Measurements from ENCODE around the gene RHOT1.
"Not testable (repeated sequence)": the region's sequence is repeated elsewhere in the genome, so short reads cannot be mapped to it uniquely, and the experiment has no call there.

RHOT1 gene

DNA sequence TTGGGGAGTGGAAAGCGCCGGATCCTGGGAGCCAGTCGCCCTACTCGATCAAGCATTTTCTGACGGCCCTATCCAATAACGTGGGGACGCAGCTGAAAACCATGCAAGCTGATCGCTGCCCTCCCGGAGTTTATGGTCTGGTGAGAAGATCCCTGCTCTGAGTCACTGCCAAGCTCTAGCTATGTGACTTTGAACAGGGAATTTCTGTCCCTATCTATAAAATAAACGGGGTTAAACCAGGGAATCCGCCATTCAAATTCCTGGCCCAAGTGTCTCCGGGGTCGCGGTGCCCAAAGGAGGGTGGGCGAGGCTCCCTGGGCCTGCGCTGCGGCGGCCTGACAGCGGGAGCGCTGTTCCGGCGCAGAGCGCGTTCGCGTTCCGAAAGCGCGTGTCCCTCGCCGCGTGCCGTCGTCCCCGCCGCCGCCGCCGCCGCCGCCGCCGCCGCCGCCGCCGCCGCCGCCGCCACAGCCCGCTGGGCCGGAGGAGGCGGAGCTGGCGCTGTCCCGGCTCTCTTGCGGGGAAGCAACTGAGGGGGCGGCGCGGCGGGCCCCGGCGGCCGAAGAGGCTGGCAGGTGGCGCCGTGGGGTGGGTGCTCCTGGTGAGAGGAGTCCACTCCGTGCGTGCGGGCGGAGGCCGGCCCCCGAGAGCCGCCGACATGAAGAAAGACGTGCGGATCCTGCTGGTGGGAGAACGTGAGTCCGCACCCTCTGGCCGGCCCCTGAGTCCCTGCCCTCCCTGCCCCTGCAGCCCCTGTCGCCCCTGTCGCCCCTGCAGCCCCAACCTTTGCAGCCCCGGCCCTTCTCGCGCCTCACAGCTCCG, at the start of gene RHOT1:
Gene RHOT1 (plus strand): TSS at position 465 of the 819 bp plus-strand sequence. CDS start 191 bp downstream, at position 656.
- peak; percentile 65 to 68 for DNase-seq (ENCODE audit: low read depth in 2 of 2)

DNA sequence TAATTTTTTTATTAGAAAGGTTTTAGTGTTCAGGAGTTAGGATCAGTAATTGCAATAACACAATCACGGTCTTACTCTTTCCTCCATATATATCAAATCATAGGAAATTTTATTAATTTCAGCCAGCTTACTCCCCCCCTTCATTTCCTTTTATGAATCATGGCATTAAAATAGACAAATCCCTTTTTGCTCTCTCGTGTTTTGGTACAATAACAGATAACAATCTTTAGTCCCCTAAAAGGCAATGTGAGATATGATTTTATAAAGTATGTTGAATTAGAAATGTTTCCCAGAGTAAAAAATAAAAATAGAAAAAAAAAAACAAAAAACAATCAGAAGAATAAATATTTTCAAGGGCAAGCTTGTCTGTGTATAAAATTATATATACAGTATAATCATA, 42.6 kb upstream of the RHOT1 start:
- no peak for DNase-seq (ENCODE audit: low read depth in 2 of 2)

DNA sequence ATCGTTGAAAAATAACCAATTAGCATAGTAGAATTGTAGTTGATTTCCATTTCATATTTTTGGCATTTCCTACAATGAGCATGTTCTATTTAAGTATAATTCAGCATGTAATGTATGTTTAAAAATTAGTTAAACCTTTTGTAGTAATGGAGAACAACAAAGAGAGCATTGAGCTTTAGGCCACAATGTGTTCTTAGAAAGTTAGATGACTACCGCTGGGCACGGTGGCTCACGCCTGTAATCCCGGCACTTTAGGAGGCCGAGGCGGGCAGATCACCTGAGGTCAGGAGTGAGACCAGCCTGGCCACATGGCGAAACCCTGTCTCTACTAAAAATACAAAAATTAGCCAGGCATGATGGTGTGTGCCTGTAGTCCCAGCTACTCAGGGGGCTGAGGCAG, 42.0 kb upstream of the RHOT1 start:
- not testable (repeated sequence) for DNase-seq (ENCODE audit: low read depth in 2 of 2)

DNA sequence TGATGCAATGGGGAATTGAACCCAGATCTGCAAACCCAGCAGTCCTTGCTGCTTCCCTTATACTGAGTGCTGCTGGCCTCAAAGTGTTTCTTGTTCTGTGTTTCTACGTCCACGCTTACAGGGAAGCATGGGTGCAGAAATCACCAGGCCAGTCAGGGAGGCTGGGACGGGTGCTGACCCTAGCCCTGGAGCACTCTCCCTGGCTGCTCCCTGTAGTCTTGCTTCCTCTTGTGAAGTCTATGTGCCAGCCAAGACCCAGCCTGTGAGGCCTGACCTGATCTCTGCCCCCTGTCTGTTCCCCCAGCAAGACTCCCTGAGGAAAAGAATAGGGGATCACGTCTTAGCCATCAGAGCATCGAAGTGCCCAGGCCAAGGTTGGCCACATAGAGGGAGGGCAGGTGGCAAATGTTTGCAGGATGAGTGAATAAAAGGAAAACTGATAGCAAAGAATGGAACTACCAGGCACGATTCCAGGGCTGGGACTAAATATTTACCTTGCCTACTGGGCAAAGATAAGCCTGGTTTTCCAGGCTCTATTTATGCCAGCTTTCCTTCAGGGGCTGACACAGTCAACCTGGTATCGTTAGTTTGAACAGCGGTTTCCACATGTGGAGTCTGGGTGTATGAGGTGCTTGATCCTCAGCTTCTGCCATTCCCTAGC, 41.2 kb upstream of the RHOT1 start:
- no peak for DNase-seq (ENCODE audit: low read depth in 2 of 2)

DNA sequence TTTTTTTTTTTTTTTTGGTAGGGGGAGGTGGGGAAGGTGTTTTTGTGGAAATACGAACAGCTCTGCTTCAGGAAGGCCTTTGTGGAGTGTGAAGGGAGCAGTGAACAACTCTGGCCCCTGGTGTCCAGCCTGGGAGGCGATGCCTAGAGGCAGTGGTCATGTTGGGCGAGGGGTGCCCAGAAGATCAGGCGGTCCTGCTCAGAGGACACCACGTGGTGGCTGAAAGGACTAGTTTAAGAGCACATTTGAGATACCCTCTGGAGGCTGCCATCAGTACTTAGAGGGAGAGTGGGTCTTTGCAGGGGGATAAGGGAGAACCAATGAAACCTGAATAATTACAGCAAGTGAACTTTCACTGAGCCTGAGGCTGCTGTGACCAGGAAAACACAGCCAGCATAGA, 40.1 kb upstream of the RHOT1 start:
- no peak for DNase-seq (ENCODE audit: low read depth in 2 of 2)

DNA sequence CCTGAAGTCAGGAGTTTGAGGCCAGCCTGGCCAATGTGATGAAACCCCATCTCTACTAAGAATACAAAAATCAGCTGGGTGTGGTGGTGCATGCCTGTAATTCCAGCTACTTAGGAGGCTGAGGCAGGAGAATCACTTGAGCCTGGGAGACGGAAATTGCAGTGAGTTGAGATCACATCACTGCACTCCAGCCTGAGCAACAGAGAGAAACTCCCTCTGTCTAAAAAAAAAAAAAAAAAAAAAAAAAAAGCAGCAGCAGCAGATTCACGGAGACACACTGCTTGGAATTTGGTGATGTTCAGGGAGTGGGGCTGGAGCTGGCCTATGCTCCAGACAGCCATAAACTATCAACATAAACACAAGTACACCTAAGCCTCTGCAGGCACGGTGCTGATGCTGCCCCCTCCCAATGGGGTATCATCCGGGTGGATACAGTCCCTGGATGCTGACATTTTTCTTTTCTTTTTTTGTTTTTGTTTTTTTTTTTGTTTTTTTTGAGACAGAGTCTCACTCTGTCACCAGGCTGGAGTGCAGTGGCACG, 39.6 kb upstream of the RHOT1 start:
- DNase-seq (ENCODE audit: low read depth in 2 of 2): no peak

DNA sequence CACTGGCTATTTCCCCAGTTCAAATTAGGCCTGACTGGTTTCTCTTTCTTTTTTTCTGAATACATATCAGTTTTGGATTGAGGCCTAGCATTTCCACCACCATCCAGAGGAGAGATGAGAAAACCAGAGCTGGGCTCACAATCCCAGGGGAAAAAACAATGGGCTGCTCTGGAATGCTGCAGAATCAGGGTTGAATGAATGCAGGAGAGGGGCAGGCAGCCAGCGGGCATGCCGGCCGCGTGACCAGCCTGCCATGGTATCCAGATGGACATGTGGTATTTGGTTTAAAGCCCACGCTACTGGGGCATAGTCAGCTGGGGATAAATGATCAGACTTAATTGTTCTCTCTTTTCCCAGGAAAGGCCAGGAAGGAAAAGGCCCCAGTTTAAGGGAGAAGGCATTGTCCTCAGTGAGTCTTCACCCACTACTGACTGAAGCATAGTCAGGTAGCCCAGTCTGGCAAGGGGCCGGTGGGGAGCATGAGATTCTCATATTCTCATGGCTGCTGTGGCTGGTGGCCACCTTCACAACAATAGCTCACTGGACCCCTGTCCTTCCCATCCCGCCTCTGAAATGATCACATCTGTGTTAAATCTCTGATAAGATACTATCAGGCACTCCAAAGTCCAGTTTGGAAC, 38.7 kb upstream of the RHOT1 start:
- DNase-seq (ENCODE audit: low read depth in 2 of 2): no peak

DNA sequence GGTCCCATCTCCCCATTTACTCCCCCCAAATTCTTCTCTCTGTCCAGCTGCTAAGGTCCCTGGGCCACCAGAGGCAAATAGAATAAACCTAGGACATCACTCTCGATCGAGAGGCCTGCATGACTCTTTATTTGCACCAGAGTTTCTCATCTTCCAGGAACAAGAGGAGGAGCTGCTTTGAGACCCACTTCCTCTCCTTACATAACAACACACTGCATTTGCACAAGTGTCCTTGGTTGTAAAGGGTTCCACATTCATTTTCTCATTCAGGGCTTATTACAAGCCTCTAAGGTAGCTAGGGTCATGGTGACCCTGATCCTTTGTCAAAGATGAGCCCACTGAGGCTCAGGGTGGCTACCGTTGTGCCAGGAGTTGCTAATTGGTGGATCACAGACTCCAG, 38.1 kb upstream of the RHOT1 start:
- no peak for DNase-seq (ENCODE audit: low read depth in 2 of 2)

DNA sequence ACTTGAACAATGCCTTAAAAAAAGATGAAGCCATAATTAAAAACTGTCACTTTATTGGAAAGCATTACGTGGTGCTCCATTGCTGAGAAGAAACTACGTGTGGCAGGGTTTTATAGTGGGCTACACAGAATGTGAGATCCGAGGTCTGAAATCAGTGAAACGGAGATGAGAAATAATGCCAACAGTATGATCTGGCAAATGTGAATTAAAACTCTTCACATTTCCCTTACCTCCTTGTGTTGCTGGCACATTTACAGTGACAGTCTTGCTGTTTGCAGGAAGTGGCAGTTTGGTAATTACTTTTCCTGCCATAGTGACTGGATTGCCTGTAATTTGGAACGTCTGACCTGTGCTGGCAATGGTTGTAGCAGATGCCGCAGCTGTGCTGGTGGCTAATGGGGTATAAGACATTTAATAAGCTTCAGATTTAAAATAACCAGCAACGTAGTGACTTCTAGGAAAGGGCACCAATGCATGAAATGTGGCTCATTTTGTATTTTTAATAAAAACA, 35.8 kb upstream of the RHOT1 start:
- DNase-seq (ENCODE audit: low read depth in 2 of 2): not testable (repeated sequence)

DNA sequence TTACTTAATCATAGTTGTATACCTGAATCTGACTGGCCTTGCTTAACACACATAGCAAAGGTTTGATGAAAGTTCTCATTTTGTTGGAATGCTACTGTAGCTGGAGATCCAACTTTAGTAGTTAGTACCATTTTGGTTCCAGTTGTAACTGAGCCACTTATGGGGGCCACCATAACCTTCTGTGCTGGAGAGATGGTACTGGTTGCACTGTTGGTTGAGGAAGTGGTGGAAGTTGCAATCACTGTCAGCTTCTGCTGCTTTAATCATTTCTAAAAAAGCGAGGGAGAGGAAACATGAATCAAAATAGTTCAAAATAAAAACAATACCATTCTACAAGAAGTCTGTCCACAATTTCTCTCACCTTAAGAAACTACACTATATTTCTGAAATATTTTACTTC, 35.1 kb upstream of the RHOT1 start:
- DNase-seq (ENCODE audit: low read depth in 2 of 2): not testable (repeated sequence)

DNA sequence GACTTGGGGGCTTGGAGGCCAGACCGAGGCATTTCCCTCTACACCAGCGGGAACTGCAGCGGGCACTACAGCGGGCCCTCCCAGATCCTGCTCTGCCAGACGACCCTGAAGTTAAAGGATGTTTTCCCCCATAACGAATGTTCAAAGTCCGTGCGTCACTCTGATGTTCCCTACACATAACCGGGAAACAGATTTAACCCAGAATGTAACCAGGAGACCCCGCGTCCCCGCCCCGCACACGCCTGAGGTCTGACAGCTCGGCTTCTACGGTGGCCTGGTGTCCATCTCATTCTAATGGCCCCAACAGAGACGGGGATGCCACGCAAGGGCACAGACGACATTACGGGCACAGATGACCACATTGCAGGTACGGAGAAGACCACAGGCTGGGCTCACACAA, 31.7 kb upstream of the RHOT1 start:
- no peak for DNase-seq (ENCODE audit: low read depth in 2 of 2)

DNA sequence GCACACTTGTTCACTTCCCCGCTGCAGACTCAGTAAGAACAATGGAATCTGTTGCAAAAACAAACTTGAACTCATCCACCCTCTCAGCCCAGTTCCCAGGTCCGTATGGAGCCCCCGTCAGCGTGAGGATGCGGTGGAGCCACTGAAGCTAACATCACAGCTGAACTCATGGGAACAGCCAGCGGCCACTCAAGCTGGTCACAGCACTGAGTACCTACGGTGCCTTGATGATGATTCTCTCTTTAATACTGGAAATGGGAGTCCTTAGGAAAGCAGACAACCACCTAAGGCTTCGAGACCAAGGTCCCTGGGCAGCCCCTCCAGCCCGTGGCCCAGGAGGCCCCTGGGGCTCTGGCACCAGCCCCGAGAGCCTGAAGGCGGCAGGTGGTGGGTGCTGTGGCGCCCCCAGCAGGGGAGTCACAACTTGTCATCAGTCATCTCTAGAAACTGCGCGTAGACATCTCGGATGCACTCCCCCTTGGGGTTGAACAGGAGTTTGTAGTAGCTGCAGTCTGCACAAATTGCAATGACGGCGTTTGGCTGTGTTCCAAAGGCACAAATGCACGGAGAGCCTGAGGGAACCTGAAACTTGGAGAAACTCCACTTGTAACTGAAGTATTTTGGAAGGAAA, 31.0 kb upstream of the RHOT1 start:
- no peak for DNase-seq (ENCODE audit: low read depth in 2 of 2)

DNA sequence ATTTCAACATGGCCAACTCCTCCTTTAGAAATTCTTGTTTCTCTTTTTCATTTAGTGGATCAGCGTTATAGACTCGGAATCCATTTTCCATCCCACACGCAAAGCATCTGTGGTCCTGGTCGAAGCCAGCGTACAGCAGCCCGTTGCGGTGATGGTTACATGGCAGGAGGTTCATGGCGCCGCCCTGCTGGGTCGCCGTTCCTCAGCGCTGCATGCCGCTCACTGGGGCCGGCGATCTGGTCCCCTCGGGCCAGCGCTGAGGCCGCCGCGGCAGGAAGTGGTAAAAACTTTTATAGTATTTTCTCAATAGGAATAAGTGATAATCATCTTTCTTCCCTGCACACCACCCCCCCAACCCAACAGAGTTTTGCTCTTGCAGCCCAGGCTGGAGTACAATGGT, 29.9 kb upstream of the RHOT1 start:
- DNase-seq (ENCODE audit: low read depth in 2 of 2): no peak

DNA sequence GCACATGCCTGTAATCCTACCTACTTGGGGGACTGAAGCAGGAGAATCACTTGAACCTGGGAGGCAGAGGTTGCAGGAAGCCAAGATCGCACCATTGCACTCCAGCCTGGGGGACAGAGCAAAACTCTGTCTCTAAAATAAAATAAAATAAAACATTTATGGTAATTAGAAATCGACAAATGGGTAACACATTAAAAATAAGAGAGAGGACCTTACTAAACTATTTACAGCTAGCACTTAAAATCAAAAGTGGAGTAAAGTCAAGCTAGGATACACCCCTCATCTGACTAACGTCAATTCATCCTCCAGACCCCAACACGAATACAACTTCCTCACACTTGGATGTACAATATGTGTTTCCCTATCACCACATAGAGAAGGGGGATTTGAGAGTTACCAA, 27.8 kb upstream of the RHOT1 start:
- DNase-seq (ENCODE audit: low read depth in 2 of 2): no peak

DNA sequence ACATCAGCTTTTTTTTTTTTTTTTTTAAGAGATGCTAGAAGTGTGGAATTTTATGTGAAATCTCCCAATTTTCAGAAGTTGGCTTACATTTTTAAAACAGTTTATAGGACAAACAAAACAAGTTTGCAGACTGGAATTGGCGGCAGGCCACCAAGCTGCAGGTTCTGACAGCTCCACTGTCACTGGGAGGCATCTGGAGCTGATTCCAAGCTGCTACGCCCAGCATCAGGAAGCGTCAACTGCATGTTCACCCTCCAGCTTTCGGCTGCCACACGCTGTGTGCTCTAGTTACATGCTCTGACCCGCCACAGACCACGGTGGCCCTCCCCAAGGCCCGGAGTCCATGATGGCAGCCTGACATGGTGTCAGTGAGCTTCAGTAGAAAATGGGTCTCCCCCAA, 26.8 kb upstream of the RHOT1 start:
- DNase-seq (ENCODE audit: low read depth in 2 of 2): not testable (repeated sequence)

DNA sequence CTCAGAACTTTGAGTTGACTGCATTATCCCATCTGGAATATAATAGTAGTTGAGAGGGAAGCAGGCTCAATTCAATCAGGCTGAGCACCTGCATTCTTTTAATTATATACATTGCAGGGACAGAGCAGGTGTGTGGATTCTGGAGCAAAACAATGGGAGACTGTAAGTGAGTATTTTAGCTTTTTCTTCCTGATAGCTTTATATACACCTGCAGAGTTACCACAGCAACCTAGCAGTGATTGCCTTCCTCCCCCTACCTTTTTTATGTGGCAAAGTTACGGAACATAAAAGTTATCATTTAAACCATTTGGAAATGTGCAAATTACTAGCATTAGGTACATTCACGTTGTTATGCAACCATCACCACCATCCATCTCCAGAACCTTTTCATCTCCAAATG, 25.4 kb upstream of the RHOT1 start:
- no peak for DNase-seq (ENCODE audit: low read depth in 2 of 2)

DNA sequence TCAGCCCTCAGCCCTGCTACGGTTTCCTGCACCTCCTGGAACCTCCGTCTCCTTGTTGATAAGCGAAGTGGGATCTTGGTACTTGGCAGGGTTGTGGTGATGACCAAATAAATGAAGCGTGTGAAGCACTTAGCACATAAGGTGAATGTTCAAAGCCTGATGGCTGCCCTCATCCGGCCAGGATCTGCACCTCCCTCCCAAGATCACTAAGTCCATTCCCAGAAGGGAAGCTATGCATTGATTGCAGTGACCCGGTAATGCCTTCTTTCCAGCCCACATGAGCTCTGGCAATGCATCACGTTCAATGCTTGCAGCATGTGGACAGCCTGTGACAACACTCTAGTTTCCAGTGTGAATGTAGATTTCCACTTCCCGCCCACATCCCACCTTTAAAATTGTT, 24.9 kb upstream of the RHOT1 start:
- no peak for DNase-seq (ENCODE audit: low read depth in 2 of 2)

DNA sequence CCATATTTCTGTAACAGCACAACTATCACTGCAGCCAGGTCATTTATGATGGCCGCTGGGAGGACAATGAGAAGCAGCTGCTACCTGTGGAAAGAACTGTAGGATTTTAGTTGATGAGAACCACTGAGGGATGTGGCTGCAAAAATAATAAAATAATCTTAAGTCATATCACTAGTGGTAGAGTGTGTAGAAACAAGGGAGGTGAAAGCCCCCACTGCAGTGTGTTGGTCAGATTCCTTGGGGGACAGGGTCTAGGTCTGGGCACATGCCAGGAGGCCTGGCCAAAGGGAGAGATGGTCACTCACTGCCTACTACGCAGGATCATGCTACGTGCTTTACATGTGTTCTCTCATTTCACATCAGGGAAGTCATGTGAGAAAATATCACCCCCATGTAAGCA, 24.2 kb upstream of the RHOT1 start:
- not testable (repeated sequence) for DNase-seq (ENCODE audit: low read depth in 2 of 2)

DNA sequence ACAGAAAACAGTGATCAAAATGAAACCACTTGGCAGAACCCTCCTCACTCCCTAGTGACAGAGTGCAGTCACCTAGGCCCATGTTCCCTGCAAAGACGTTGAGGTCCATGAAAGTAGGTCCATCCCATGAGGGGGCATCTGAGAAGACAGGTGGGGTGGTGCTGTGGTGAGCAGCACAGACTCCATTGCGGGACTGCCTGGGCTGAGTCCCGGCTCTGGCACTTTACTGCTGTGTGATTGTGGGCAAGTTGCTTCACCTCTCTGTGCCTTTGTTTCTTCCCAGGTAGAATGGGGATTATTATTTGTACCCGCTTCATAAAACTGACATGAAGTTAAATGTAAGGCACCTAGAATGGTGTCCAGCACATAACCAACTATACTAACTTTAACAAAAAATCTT, 23.5 kb upstream of the RHOT1 start:
- no peak for DNase-seq (ENCODE audit: low read depth in 2 of 2)

DNA sequence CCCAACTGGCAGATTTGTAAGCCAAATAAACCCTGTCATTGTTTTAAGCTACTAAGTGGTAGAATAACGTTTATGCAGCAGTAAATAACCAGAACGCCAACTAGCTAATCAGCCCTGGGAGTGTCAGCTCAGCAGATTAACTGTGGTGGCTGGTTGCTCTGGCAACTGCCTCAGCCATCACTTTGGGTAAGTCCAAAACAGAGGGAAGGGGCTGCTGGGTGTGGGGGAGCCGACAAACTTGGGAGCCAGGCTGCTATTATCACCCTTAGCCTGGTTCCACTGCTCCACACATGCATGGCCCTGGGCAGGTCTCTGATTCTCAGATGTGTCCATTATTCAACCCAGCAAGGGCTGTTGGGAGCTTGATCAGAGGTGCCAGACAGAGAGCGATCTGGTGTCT, 22.2 kb upstream of the RHOT1 start:
- DNase-seq (ENCODE audit: low read depth in 2 of 2): no peak

DNA sequence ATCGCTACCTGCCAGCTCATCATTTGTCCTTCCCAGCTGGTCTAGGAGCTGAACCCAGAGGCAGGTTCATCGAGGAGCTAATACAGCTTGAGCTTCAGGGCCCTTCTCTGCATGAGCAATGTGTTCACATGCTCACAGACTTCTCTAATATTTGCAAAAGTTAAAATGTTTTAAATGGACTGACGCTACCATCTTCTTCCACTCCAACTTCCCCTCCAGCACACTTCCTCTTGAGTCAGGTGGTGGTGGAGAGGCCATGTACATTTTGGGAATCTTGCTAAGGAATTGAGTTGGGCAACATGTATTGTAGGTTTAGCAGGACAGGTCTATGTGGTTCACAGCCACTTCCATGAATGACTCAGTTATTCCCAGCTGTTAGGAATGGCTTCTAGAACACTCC, 21.6 kb upstream of the RHOT1 start:
- no peak for DNase-seq (ENCODE audit: low read depth in 2 of 2)

DNA sequence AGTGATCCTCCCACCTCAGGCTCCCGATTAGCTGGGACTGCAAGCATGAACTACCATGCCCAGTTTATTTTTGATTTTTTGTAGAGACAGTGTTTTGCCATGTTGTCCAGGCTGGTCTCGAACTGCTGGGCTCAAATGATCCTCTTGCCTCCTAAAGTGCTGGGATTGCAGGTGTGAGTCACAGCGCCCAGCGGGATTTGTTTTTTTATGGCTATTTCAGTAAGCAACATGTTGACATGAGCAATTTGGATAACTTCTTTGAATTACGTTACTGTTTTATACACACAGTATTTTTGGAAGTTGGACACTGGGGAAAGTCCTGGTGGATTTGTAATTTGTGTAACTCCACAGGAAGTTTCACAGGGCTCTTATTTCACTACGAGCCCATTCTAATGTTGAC, 18.5 kb upstream of the RHOT1 start:
- DNase-seq (ENCODE audit: low read depth in 2 of 2): no peak

Measured in stimulated activated CD4-positive, alpha-beta T cell treated with anti-CD3 and anti-CD28 coated beads, Interleukin-1b, Interleukin-23, amount 100 ng/mL, for 4 hours (primary cell).